Medulla oblongata (tissue), 1 donor: ENCODE results near the gene GRB10.
A peak's percentile ranks its signal among the peaks of the same experiment; 100 is the strongest.

Source experiments
- DNase-seq: peaks from one replicate; pipeline ENCODE4 v3.0.0-alpha.2; 2015; ENCODE audit errors: extremely low spot score

The GRB10 gene

GRCh38 chr7:50721661-50722259 is 60.9 kb downstream of the GRB10 start:
- no peak for DNase-seq

GRCh38 chr7:50721160-50721559 is 61.5 kb downstream of the GRB10 start:
- no peak for DNase-seq

GRCh38 chr7:50720295-50720694 is 62.4 kb downstream of the GRB10 start:
- DNase-seq, result no peak

GRCh38 chr7:50718876-50719275 is 63.8 kb downstream of the GRB10 start:
- no peak for DNase-seq

GRCh38 chr7:50718311-50718710 is 64.4 kb downstream of the GRB10 start:
- DNase-seq, result peak; percentile 21

- no peak for DNase-seq
Observed at GRCh38 chr7:50717181-50717580, 65.5 kb downstream of the GRB10 start.

- no peak for DNase-seq
Observed at GRCh38 chr7:50714857-50715256, 67.8 kb downstream of the GRB10 start.

- DNase-seq, result no peak
Observed at GRCh38 chr7:50713123-50713965, 69.4 kb downstream of the GRB10 start.

- DNase-seq, result no peak
Observed at GRCh38 chr7:50712252-50713122, 70.2 kb downstream of the GRB10 start.

- DNase-seq, result no peak
Observed at GRCh38 chr7:50711271-50712175, 71.2 kb downstream of the GRB10 start.

GRCh38 chr7:50710441-50711154 is 72.1 kb downstream of the GRB10 start:
- no peak for DNase-seq

GRCh38 chr7:50709151-50709550 is 73.5 kb downstream of the GRB10 start:
- no peak for DNase-seq

GRCh38 chr7:50707236-50708006 is 75.3 kb downstream of the GRB10 start:
- no peak for DNase-seq

- no peak for DNase-seq
Observed at GRCh38 chr7:50706469-50706937, 76.2 kb downstream of the GRB10 start.

- DNase-seq, result no peak
Observed at GRCh38 chr7:50704844-50705243, 77.9 kb downstream of the GRB10 start.

GRCh38 chr7:50703654-50704053 is 79.0 kb downstream of the GRB10 start:
- no peak for DNase-seq

GRCh38 chr7:50699143-50699542 is 83.6 kb downstream of the GRB10 start:
- no peak for DNase-seq

- no peak for DNase-seq
Observed at GRCh38 chr7:50697748-50698147, 84.9 kb downstream of the GRB10 start.

- no peak for DNase-seq
Observed at GRCh38 chr7:50696810-50697582, 85.7 kb downstream of the GRB10 start.
